Measurements from ENCODE around the gene MFSD2A.
A peak's percentile ranks its signal among the peaks of the same experiment; 100 is the strongest.

The MFSD2A gene

DNA sequence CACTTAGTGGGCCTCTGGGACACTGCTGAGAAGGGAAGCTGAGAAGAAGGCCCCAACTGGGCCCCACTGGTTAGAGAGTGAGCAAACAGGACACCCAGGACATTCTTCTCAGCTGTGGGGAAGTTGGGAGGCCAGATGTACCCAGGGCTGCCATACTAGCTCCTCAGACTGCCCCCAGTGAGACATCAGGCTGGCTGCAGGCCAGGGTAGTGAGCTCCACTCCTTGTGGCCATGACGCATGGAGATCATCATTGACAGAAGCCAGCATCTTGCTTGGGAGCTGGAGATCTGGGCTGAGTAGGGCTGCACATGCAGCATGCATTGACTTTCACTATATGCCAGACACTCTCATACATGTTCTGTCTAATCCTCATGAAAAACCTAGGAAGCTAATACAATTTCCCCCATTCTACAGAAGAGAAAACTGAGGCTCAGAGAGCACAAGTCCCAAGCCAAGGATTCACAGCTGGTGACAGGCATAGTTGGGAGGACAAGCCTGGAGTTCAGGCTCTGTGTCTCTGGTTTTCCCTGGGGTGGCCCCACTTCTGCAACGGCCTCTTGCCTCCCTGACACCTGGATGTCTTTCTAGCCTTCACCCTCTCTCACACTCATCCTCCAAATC, 29.1 kb upstream of the MFSD2A start:
- H3K4me3 ChIP-seq (ENCODE audit: low read length): no peak overlapping the region
- H3K9me2 ChIP-seq (replicated peaks; ENCODE audit: control insufficient read depth, low read length): no peaks in the 10 kb centered on the region
- H3F3A ChIP-seq (ENCODE audit: control insufficient read depth, insufficient read depth): no peaks in the 10 kb centered on the region
- 0 out of 2 replicates have a peak overlapping the region, but pooled peaks have one; percentile 10 for H3K4me2 ChIP-seq (ENCODE audit: low read length)
- no peaks in the 10 kb centered on the region for H3K79me2 ChIP-seq (ENCODE audit: control insufficient read depth, low read length)
- H3K9me3 ChIP-seq (ENCODE audit: control insufficient read depth, insufficient read depth, low read length): no peaks in the 10 kb centered on the region
- no peaks in the 10 kb centered on the region for H3K36me3 ChIP-seq (ENCODE audit: control insufficient read depth, low read length)
- peaks cover 3% of the 10 kb centered on the region; the same call in 1 of the 2 replicates for H3K27me3 ChIP-seq (ENCODE audit: control insufficient read depth, low read length)
- TF ChIP-seq, protein P1, sequence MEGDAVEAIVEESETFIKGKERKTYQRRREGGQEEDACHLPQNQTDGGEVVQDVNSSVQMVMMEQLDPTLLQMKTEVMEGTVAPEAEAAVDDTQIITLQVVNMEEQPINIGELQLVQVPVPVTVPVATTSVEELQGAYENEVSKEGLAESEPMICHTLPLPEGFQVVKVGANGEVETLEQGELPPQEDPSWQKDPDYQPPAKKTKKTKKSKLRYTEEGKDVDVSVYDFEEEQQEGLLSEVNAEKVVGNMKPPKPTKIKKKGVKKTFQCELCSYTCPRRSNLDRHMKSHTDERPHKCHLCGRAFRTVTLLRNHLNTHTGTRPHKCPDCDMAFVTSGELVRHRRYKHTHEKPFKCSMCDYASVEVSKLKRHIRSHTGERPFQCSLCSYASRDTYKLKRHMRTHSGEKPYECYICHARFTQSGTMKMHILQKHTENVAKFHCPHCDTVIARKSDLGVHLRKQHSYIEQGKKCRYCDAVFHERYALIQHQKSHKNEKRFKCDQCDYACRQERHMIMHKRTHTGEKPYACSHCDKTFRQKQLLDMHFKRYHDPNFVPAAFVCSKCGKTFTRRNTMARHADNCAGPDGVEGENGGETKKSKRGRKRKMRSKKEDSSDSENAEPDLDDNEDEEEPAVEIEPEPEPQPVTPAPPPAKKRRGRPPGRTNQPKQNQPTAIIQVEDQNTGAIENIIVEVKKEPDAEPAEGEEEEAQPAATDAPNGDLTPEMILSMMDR (IDR thresholded peaks at IDR 0.05; ENCODE audit: low read depth, low read length, poor library complexity, severe bottlenecking): no peak
- no peak for TF ChIP-seq EZH2phosphoT487 (IDR thresholded peaks at IDR 0.05; ENCODE audit: borderline replicate concordance, low read length)
- no peaks in the 10 kb centered on the region for H4K20me1 ChIP-seq (ENCODE audit: control insufficient read depth, insufficient read depth, low read depth, low read length)
- H3K27ac ChIP-seq (ENCODE audit: low read depth, low read length): no peak overlapping the region
- H3K4me1 ChIP-seq (ENCODE audit: control insufficient read depth, low read length): peaks cover 13% of the 10 kb centered on the region

DNA sequence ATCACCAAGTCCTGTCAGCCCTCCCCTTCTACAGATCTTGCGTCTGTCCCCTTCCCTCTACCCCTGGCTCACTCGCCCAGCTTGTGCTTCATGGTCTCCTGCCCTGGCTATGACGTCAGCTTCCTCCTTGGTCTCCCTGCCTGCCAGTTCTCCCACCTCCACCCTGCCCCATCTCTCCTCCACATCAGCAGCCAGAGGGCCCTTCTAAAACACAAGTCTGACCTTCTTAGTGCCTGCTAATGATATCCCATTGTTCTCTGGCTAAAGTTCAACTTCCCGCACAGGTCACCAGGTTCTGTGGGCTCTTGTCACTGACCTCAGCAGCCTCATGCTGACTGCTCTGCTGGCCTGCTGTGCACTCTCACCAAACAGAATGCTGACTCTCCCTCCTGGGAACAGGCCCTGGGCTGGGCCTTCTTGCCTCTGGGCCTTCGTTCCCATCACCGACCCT, 28.6 kb upstream of the MFSD2A start:
- Histone ChIP-seq H3K36me3 (ENCODE audit: control insufficient read depth, low read length) (no peaks in the 10 kb centered on the region), H3K79me2 (ENCODE audit: control insufficient read depth, low read length) (no peaks in the 10 kb centered on the region), H3K9me2 (replicated peaks; ENCODE audit: control insufficient read depth, low read length) (no peaks in the 10 kb centered on the region), H3K4me1 (ENCODE audit: control insufficient read depth, low read length) (peaks cover 13% of the 10 kb centered on the region), H3K4me3 (ENCODE audit: low read length) (no peak overlapping the region), H4K20me1 (ENCODE audit: control insufficient read depth, insufficient read depth, low read depth, low read length) (no peaks in the 10 kb centered on the region), H3K27me3 (ENCODE audit: control insufficient read depth, low read length) (peaks cover 3% of the 10 kb centered on the region; the same call in 1 of the 2 replicates), H3K4me2 (ENCODE audit: low read length) (0 out of 2 replicates have a peak overlapping the region, but pooled peaks have one; percentile 10), H3K9me3 (ENCODE audit: control insufficient read depth, insufficient read depth, low read length) (no peaks in the 10 kb centered on the region), H3K27ac (ENCODE audit: low read depth, low read length) (no peak overlapping the region), H3F3A (ENCODE audit: control insufficient read depth, insufficient read depth) (no peaks in the 10 kb centered on the region)
- TF ChIP-seq, protein P1 (IDR thresholded peaks at IDR 0.05; ENCODE audit: low read depth, low read length, poor library complexity, severe bottlenecking): no peak
- TF ChIP-seq EZH2phosphoT487 (IDR thresholded peaks at IDR 0.05; ENCODE audit: borderline replicate concordance, low read length): no peak

DNA sequence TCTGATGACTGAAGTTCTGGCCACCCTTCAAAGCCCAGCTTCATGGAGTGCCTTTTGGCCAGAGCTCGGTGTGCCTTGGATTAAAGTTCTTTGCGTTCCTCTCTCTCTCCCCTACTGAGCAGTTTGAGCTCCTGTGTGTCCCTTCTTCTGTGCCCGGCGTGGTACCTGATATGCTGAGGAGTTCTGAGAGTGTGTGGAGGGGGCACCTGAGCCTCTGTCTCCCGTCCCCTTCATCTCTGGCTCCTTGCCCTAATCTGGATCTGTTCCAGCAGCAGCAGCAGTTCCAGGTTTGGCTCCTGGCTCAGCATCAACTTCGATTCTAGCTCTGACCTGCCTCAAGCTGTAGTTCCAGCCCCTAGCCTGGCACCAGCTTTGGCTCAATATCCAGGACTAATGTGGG, 28.1 kb upstream of the MFSD2A start:
- Histone ChIP-seq H3K4me1 (ENCODE audit: control insufficient read depth, low read length) (peaks cover 13% of the 10 kb centered on the region), H3K9me2 (replicated peaks; ENCODE audit: control insufficient read depth, low read length) (no peaks in the 10 kb centered on the region), H3K4me2 (ENCODE audit: low read length) (no peak overlapping the region), H3K27me3 (ENCODE audit: control insufficient read depth, low read length) (peaks cover 3% of the 10 kb centered on the region; the same call in 1 of the 2 replicates), H3K79me2 (ENCODE audit: control insufficient read depth, low read length) (no peaks in the 10 kb centered on the region), H3F3A (ENCODE audit: control insufficient read depth, insufficient read depth) (no peaks in the 10 kb centered on the region), H3K27ac (ENCODE audit: low read depth, low read length) (no peak overlapping the region), H3K9me3 (ENCODE audit: control insufficient read depth, insufficient read depth, low read length) (no peaks in the 10 kb centered on the region), H3K4me3 (ENCODE audit: low read length) (no peak overlapping the region), H3K36me3 (ENCODE audit: control insufficient read depth, low read length) (no peaks in the 10 kb centered on the region), H4K20me1 (ENCODE audit: control insufficient read depth, insufficient read depth, low read depth, low read length) (no peaks in the 10 kb centered on the region)
- no peak for TF ChIP-seq EZH2phosphoT487 (IDR thresholded peaks at IDR 0.05; ENCODE audit: borderline replicate concordance, low read length)
- TF ChIP-seq, protein P1 (IDR thresholded peaks at IDR 0.05; ENCODE audit: low read depth, low read length, poor library complexity, severe bottlenecking): no peak
